KOPT-K1 (cell line): ENCODE results near the gene OR4X2.
"Not testable (repeated sequence)": the region's sequence is repeated elsewhere in the genome, so short reads cannot be mapped to it uniquely, and the experiment has no call there.

Experiments used
- H3K27ac ChIP-seq: fragments of 200-600 bp; sonication (generic); 2 replicates; pipeline ENCODE4 v1.5.1; 2016; ENCODE audit warnings: antibody characterized with exemption, mild to moderate bottlenecking, low read depth, low read length; ENCODE audit not compliant: poor library complexity, severe bottlenecking
- H3K36me3 ChIP-seq: fragments of 200-600 bp; sonication (generic); 2 replicates; pipeline ENCODE4 v1.5.1; 2017; ENCODE audit warnings: antibody characterized with exemption, mild to moderate bottlenecking, low read length, moderate library complexity; ENCODE audit not compliant: insufficient read depth
- H3K9me3 ChIP-seq: fragments of 200-600 bp; sonication (generic); 2 replicates; pipeline ENCODE4 v1.5.1; 2017; ENCODE audit warnings: antibody characterized with exemption, low read length, mild to moderate bottlenecking; ENCODE audit not compliant: insufficient read depth, poor library complexity, severe bottlenecking

OR4X2 gene

GRCh38 chr11:48244804-48245203 is at the start of gene OR4X2:
OR4X2 (plus strand) TSS chr11:48245104; CDS start chr11:48245104, 0 bp downstream.
- no peaks in the 10 kb centered on the region for H3K36me3 ChIP-seq
- peaks cover 12% of the 10 kb centered on the region for H3K9me3 ChIP-seq
- H3K27ac ChIP-seq, result no peak within 1 kb of the TSS

GRCh38 chr11:48207881-48208280 is 37.0 kb upstream of the OR4X2 start:
- Histone ChIP-seq H3K27ac (no peak overlapping the region), H3K36me3 (no peaks in the 10 kb centered on the region), H3K9me3 (no peaks in the 10 kb centered on the region)

- no peaks in the 10 kb centered on the region for H3K36me3 ChIP-seq
- H3K27ac ChIP-seq, result no peak overlapping the region
- H3K9me3 ChIP-seq, result no peaks in the 10 kb centered on the region
Measured at GRCh38 chr11:48210052-48210451, 34.9 kb upstream of the OR4X2 start.

GRCh38 chr11:48216510-48216909 is 28.4 kb upstream of the OR4X2 start, which contains the start of gene OR4B1:
OR4B1 (plus strand) TSS chr11:48216810; CDS start chr11:48216810, 0 bp downstream.
- no peak within 1 kb of the TSS for H3K27ac ChIP-seq
- H3K9me3 ChIP-seq, result no peaks in the 10 kb centered on the region
- no peaks in the 10 kb centered on the region for H3K36me3 ChIP-seq

GRCh38 chr11:48228761-48229160 is 16.1 kb upstream of the OR4X2 start:
- peaks cover 11% of the 10 kb centered on the region for H3K9me3 ChIP-seq
- H3K27ac ChIP-seq, result no peak overlapping the region
- no peaks in the 10 kb centered on the region for H3K36me3 ChIP-seq

GRCh38 chr11:48230057-48230456 is 14.8 kb upstream of the OR4X2 start:
- not testable (repeated sequence) for H3K27ac ChIP-seq, H3K36me3 ChIP-seq
- peaks cover 11% of the 10 kb centered on the region for H3K9me3 ChIP-seq

GRCh38 chr11:48237727-48238126 is 7.2 kb upstream of the OR4X2 start:
- Histone ChIP-seq H3K9me3 (peaks cover 9% of the 10 kb centered on the region), H3K27ac (no peak overlapping the region), H3K36me3 (no peaks in the 10 kb centered on the region)

- no peaks in the 10 kb centered on the region for H3K36me3 ChIP-seq
- H3K9me3 ChIP-seq, result no peaks in the 10 kb centered on the region
- H3K27ac ChIP-seq, result no peak overlapping the region
Measured at GRCh38 chr11:48242501-48242900, 2.4 kb upstream of the OR4X2 start.

- Histone ChIP-seq H3K9me3 (peaks cover 12% of the 10 kb centered on the region), H3K36me3 (no peaks in the 10 kb centered on the region), H3K27ac (no peak overlapping the region)
Measured at GRCh38 chr11:48248902-48249301, 4.0 kb downstream of the OR4X2 start.

- no peak overlapping the region for H3K27ac ChIP-seq
- no peaks in the 10 kb centered on the region for H3K9me3 ChIP-seq
- no peaks in the 10 kb centered on the region for H3K36me3 ChIP-seq
Measured at GRCh38 chr11:48261600-48261999, 16.7 kb downstream of the OR4X2 start.

GRCh38 chr11:48263423-48263911 is 18.6 kb downstream of the OR4X2 start, which contains the start of gene OR4X1:
OR4X1 (plus strand) TSS chr11:48263861; CDS start chr11:48263861, 0 bp downstream.
- no peak within 1 kb of the TSS for H3K27ac ChIP-seq

GRCh38 chr11:48270621-48271020 is 25.7 kb downstream of the OR4X2 start:
- H3K36me3 ChIP-seq, result no peaks in the 10 kb centered on the region
- H3K27ac ChIP-seq, result no peak overlapping the region
- no peaks in the 10 kb centered on the region for H3K9me3 ChIP-seq

More at GRCh38 chr11:48263423-48263911, 18.6 kb downstream of the OR4X2 start, which contains the start of gene OR4X1:
- no peaks in the 10 kb centered on the region for H3K36me3 ChIP-seq
- H3K9me3 ChIP-seq, result no peaks in the 10 kb centered on the region

- Histone ChIP-seq H3K9me3 (no peaks in the 10 kb centered on the region), H3K27ac (no peak overlapping the region), H3K36me3 (no peaks in the 10 kb centered on the region)
Measured at GRCh38 chr11:48272606-48273005, 27.7 kb downstream of the OR4X2 start.
